ENCODE measurements around the gene DHRS7. TPM values are rescaled to one million over a fixed set of nuclear protein-coding genes. Genes with fewer than 3 reads are reported as not detected.

DHRS7 gene
- total RNA-seq, 1 donor from 2014 or later, result 69.3 TPM

DNA sequence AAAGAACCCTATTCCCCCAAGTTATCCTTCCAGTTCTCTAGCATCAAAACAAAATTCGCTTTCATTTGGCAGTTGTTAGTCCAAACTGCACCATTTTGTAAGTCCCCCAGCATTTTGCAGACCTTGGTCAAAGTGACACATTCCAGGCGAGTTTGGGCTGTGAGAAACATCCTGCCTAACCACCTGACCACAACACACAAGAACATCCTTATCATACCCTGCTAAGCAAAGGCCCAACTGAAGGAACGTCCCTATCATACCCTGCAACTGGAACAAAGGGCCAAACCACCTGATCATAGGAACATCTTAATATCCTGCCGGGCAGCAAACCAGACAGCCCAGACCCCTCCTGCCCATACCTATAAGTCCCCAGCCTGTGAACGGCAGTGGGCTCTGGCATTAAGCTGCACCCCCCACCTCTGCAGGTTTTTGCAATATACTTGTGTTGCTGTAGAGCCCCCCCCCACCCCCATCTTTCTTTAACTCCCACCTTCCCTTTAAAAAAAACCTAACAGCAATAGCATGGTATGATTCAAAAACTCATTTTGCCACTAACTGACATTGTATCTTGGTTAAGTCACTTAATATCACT is 70.8 kb downstream of the DHRS7 start:
- Histone ChIP-seq H3K9me3 (no peaks in the 10 kb centered on the region), H3K36me3 (no peaks in the 10 kb centered on the region), H3K27me3 (no peaks in the 10 kb centered on the region), H3K4me1 (peaks cover 18% of the 10 kb centered on the region), H3K27ac (no peak overlapping the region), H3K4me3 (no peak overlapping the region)
- no peak for ATAC-seq
- TF ChIP-seq, protein P1, sequence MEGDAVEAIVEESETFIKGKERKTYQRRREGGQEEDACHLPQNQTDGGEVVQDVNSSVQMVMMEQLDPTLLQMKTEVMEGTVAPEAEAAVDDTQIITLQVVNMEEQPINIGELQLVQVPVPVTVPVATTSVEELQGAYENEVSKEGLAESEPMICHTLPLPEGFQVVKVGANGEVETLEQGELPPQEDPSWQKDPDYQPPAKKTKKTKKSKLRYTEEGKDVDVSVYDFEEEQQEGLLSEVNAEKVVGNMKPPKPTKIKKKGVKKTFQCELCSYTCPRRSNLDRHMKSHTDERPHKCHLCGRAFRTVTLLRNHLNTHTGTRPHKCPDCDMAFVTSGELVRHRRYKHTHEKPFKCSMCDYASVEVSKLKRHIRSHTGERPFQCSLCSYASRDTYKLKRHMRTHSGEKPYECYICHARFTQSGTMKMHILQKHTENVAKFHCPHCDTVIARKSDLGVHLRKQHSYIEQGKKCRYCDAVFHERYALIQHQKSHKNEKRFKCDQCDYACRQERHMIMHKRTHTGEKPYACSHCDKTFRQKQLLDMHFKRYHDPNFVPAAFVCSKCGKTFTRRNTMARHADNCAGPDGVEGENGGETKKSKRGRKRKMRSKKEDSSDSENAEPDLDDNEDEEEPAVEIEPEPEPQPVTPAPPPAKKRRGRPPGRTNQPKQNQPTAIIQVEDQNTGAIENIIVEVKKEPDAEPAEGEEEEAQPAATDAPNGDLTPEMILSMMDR (IDR thresholded peaks at IDR 0.05), result no peak
- intact Hi-C loops (cut with DNase I), result loop anchor here (10.0 kb wide), 1 partner anchor 70 kb away; the partner anchor contains the start of gene DHRS7
- no peak for DNase-seq

Other genes starting within 250 kb of the DHRS7 start
- gene LRRC9, start 245.3 kb downstream of the DHRS7 start, total RNA-seq, result not detected
- gene PCNX4, start 73.5 kb downstream of the DHRS7 start, total RNA-seq, result 39.9 TPM
- gene PPM1A, start 83.8 kb upstream of the DHRS7 start, total RNA-seq, result 50.2 TPM